DMS114 treated with DMSO at 0.1 percent for 48 hours (cell line): ENCODE data around the gene STON2.

Source experiments
- DNase-seq: peaks from one replicate; lab custom pipeline; 2025; ENCODE audit not compliant: unreplicated experiment; lab: John Stamatoyannopoulos, UW

Gene STON2

GRCh38 chr14:81305743-81306142 lies 94.4 kb downstream of the STON2 start:
- no peak for DNase-seq

- DNase-seq = no peak
These were observed 95.1 kb downstream of the STON2 start for GRCh38 chr14:81305065-81305464.

- no peak for DNase-seq
These were observed 96.7 kb downstream of the STON2 start for GRCh38 chr14:81303258-81303935.

GRCh38 chr14:81302638-81303037 lies 97.5 kb downstream of the STON2 start:
- DNase-seq = no peak

- DNase-seq = no peak
These were observed 98.3 kb downstream of the STON2 start for GRCh38 chr14:81301813-81302212.

GRCh38 chr14:81301371-81301770 lies 98.8 kb downstream of the STON2 start:
- DNase-seq = no peak

GRCh38 chr14:81298911-81299310 lies 101.2 kb downstream of the STON2 start:
- no peak for DNase-seq

- no peak for DNase-seq
These were observed 102.0 kb downstream of the STON2 start for GRCh38 chr14:81298122-81298521.

GRCh38 chr14:81295958-81296923 lies 103.9 kb downstream of the STON2 start:
- no peak for DNase-seq

- DNase-seq = no peak
These were observed 110.6 kb downstream of the STON2 start for GRCh38 chr14:81289516-81289915.

- no peak for DNase-seq
These were observed 113.4 kb downstream of the STON2 start for GRCh38 chr14:81286574-81287370.

GRCh38 chr14:81285245-81285644 lies 114.9 kb downstream of the STON2 start:
- no peak for DNase-seq

GRCh38 chr14:81281332-81281731 lies 118.8 kb downstream of the STON2 start:
- DNase-seq = no peak

- DNase-seq = no peak
These were observed 119.9 kb downstream of the STON2 start for GRCh38 chr14:81280136-81280791.

GRCh38 chr14:81277096-81277495 lies 123.0 kb downstream of the STON2 start:
- DNase-seq = no peak

- DNase-seq = no peak
These were observed 123.8 kb downstream of the STON2 start for GRCh38 chr14:81276073-81277069.

GRCh38 chr14:81275305-81276072 lies 124.6 kb downstream of the STON2 start:
- no peak for DNase-seq

- DNase-seq = no peak
These were observed 126.1 kb downstream of the STON2 start for GRCh38 chr14:81273961-81274575.
